NCI-H69 (cell line): ENCODE measurements around the gene ADAMTS7.
"Not testable (repeated sequence)": the region's sequence is repeated elsewhere in the genome, so short reads cannot be mapped to it uniquely, and the experiment has no call there.

Experiments
- DNase-seq: peaks from one replicate; lab custom pipeline; 2025; lab: John Stamatoyannopoulos, UW

Gene ADAMTS7

DNA sequence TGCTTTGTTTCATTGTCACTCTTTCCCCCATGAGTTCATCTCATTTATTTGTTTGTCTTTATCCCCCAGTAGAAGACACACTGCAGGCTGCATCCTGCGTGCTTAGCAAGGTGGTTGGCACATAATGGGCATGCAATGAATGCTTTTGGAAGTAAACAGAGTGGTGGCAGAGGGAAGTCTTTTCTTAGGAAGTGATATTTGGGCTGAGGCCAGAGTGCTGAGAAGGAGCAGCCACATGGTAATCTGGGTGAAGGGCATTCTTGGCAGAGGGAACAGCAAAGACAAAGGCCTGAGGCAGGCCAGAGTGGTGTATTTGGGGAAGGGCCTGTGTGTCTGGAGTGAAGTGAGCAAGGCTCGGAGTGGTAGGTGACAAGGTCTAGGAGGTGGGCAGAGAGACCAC, 17.7 kb upstream of the ADAMTS7 start:
- peak; percentile 15 for DNase-seq

DNA sequence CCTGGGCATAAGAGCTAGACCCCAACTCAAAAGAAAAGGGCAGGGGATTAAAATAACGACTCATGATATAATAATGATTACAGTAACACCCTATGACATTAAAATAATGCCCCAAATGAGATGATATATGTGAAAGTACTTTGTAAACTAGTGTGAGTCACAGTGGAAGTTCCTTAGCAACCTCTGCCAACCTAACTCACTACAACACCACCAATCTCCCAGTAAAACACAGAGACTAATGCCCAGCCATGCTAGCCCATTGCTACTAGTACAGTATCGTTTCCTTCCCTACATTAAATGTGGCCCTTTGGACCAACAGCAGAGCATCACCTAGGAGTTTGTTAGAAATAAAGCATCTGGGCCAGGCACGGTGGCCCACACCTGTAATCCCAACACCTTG, 11.2 kb upstream of the ADAMTS7 start:
- DNase-seq: no peak

DNA sequence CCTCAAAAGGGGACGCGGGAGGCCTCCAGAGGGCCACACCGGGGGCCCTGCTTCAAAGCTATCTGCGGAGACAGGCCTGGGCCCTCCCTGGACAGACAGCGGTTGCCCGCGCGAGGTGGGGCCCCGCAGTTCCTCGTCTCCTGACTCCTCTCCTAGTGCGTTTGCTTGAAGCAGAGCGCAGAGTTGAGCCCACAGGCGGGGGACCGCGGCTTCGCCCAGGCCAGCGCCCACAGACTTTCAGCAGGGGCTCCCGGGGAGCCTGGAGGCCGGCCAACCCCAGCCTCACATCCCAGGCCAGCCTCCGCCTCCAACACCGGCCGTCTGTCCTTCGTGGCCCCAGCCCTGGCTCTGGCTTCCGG, 540 bp upstream of the ADAMTS7 start:
- DNase-seq: no peak

DNA sequence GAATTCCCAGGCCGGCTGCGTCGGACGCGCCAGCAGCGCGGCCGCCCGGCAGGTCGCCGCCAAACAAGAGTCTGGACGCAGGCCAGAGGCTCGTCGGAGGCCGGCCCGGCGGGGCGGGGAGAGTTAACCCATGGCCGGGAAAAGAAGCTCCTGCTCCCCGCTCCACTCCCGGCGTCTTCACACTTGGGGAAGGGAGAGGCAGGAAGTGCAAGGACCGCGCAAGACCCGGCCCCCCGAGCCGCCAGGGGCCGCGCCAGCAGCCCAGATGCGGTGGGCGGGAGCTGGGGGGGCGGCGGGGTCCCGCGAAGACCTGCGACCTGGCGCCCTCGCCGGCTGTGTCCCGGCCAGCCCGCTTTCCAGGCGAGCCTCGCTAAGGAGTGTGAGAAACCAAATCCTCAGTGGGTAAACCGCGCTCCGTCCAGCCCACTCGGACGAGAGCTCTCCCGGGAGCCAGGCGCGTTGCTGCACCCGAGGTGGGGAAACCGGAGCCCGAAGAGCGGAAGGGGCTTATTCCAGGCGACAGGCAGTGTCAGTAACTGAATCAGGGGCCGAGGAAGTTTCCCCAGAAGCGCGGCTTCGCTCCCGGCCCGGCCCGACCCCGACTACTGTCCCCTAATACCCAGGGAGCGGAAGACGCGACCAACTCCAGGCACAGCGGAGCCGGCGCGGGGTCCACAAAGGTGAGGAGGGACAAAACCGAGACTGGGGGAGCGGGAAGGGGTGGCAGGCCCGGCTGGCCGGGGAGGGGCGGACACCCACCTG, 721 bp downstream of the ADAMTS7 start:
- DNase-seq: peak; percentile 56

DNA sequence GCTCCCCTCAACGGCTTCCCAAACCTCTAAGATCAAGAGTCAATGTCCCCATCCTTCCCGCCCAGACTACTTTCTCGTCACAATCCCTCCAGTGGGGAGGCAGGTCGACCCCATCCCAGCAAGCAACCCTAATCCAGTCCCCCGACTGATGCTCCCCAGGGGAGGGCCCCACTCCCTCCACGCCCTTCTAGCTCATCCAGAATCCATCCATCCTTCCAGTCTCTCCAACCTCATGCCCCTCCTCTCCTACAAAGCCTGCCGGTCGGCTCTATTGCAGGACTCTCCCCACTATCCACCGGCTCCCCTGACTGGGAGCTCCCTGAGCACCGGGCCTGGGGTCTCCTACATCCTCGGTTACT, 1.3 kb downstream of the ADAMTS7 start:
- DNase-seq: no peak

DNA sequence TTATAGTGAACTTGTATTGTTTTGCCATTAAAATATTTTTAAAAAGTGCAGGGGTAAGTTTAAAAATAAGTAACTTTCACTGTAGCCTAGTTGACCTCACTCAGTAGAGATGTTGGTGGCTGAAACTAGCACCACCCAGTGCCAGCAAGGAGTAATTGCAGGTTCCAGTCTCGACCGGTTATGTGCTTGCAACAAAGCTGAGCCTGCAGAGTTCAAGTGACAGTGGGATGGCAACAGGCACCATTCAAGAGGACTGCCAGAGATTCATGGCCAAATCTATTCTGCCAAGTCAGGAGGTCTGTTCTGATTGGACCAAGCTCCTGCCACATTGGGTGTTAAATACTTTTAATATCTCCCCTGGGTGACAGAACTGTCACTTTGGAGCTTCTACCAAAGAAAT, 2.7 kb downstream of the ADAMTS7 start:
- DNase-seq: peak; percentile 6

DNA sequence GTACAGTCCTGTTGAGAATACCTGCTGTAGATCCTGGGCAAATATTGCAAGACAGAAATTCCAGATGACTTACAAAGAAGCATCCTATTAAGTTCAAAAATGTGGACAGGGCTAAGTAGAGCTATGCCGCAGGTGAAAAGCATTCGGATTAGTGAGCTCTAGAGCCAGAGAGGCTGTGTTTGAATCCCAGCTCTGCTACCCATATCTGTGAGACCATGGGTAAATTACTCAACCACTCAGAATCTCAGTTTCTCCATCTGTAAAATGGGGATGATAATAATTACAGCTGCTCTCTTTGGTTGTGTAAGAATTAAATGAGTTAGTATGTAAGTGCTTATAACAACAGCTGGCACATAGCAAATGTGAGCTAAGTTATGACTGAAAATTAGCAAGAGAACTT, 3.9 kb downstream of the ADAMTS7 start:
- no peak for DNase-seq

DNA sequence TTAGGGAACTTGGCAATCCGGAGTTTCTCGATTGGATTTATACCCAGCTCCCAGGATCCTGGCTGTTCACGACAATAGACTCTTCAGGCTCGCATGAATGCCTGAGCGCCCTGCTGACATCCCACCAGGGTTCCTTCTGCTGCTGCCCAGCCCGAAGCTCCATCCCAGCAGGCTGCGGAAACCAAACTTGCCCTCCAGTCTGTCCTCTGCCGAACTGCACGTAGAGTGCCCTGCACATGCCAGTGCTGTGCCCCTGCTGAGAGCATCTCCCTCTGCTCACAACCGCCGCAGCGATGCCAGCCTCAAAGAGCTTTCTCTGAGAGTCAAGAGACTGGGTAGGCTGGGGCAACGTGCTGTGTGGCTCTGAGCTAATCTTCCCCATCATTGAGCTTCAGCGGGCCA, 6.9 kb downstream of the ADAMTS7 start:
- DNase-seq: peak; percentile 76

DNA sequence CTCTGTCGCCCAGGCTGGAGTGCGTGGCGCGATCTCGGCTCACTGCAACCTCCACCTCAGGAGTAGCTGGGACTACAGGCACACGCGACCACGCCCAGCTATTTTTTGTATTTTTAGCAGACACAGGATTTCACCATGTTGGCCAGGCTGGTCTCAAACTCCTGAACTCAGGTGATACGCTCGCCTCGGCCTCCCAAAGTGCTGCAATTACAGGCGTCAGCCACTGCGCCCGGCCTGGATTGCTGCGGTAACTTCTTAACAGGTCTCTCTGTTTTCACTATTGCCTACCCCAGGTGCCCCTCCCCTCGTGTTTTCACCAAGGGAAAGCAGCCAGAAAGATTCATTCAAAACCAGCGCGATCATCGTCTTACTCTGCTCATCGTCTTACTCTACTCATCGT, 10.5 kb downstream of the ADAMTS7 start:
- DNase-seq: no peak

DNA sequence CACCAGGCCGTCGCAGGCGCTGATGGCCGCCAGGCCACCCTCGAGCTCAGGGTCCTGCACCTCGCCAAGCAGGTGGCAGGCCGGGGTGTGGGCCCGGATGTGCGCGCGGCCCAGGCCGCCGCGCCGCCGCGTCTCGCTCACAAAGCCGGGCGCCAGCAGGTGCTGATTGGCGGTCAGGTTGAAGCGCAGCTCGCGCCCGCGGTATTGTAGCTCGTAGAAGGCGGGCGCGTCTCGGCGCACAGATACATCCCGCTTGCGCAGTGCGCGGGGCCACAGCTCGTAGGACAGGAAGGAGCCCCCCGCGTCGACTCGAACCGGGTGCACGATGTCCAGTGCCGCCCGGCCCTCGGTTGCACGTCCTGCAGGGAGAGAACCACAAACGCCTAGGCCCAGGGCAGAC, 11.1 kb downstream of the ADAMTS7 start:
- no peak for DNase-seq

DNA sequence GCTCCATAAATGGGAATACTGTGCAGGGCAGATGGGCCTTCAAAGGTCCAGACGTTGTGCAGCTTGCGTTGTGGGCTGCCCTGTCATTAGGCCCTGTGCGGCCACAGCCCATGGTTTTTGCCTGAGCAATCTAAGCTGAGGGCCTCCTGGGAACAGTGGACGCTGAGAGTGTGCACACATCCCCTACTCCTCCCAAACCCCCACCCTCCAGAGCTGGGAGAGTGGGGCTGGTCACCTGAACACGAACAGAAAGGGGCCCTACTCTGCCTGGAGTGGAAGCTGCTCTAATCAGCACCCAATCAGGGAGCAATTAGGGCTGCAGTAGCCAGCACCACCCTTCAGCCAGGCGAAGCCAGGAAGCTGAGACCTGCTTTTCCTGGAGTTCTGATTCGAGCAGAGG, 12.2 kb downstream of the ADAMTS7 start:
- DNase-seq: not testable (repeated sequence)

DNA sequence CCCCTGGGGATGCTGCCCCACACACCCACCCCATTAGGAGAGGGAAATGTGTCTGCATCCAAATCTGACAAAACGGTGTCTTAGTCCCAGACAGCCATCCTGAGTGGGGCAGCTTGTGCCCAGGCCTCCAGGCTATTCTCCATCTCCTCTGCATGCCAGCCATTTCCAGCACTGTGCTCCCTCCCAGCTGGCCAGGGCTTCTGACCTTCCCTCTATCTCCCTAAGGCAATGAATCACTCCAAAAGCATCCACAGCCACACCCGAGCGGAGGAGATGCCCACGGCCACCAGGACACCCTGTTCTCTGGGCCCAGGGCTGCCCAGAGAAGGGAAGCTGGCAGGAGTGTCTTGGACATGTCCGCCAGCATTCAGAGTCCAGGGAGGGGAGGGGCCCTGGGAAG, 12.9 kb downstream of the ADAMTS7 start:
- not testable (repeated sequence) for DNase-seq

DNA sequence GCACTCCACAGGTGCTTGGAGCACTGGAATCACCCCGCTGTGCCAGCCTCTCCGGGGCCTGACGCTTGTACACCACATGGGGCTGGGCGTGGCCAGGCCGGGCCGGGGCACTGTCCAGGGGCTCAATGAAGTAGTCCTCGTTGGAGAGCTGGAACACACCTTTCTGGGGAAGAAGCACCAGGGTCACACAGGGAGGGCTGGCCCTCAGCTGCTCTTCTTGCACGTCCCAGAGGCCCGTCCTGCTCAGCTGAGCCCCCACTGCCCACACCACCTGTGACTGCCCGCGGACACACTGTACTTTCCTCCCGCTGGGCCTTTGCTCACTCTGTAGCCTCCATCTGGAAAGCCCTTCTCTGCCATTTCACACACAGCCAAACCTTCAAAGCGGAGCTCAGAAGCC, 13.3 kb downstream of the ADAMTS7 start:
- no peak for DNase-seq

DNA sequence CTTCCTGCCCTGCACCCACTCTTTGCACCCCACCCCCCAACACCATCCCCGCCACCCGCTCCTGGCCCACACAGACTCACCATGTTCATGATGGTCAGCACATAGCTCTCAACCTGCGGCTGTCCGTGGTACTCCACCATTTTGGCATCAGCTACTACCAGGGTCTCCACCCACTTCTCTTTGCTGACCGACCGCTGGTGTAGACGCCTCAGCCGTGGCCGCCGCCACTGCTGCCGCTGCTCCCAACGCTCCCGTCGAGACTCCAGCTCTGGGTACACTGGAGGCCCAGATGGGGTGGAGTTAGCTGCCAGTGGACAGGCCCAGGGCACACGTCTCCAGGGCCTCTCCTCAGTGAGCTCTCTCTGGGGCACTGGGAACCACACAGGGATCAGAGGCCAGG, 14.8 kb downstream of the ADAMTS7 start:
- DNase-seq: no peak

DNA sequence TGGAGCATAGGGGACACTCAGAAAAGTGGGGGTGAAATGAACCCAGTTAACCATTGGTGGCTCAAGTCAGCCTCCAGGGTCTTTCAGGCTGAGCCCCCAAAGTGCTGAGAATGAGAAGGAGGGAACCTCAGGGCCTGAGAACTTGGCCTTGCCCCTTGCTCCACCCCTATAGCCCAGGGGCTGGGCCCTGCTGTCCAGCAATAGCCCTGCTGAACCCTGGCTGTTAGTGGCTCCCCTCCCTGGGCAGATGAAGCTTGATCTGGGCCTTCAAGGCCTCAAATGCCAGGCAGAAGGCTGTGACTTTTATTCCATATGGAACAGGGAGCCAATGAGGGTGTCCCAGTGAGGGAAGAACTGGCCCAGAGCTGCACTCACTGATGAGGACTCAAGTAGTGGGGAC, 16.2 kb downstream of the ADAMTS7 start:
- DNase-seq: no peak

DNA sequence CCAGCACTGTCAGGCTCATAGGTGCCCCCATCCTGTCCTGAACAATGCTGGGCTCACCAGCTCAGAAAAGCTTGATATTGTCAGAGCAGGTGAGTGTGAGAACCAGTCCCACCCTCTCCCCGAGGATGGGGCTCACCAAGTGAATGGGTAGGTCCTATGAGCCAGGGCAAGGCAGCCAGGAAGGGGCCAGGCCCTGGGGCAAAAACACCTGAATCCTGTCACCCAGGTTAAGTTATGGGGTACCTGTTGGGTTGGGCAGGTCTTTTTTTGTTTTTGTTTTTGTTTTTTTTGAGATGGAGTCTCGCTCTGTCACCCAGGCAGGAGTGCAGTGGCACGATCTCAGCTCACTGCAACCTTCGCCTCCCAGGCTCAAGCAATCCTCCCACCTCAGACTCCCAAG, 16.8 kb downstream of the ADAMTS7 start:
- DNase-seq: not testable (repeated sequence)

DNA sequence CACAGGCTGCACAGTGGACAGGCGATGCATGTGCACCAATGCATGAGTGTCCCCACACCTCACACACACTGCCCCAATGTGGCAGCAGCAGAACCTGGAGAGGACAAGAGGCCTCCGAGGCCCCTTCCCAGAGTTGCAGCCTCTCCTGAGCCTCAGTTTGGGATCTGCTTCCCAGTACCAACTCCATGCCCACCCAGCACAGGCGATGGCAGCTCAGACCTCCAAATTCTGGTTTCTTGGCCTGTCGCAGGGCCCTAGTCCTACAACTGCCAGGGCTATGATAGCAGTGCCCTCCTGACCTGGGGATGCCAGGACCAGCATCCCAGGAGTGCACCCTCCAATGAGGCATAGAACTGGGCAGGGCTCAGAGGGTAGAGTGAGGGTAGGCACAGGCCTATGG, 19.9 kb downstream of the ADAMTS7 start:
- no peak for DNase-seq

DNA sequence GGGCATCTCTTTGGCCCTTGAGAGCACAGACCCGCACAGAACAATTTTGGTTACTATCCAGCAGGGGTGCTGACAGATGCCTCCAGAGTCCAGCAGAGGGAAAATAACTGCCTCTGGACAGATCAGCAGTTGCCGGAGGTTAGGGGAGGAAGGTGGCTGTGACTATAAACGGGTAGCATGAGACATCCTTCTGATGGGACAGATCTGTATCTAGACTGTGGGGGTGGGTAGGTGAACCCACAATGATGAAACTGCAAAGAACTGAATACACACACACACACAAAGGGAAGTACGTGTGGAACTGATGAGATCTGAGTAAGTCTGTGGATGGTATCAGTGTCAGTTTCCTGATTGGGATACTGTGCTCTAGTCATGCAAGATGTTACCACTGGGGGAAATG, 21.2 kb downstream of the ADAMTS7 start:
- DNase-seq: no peak

DNA sequence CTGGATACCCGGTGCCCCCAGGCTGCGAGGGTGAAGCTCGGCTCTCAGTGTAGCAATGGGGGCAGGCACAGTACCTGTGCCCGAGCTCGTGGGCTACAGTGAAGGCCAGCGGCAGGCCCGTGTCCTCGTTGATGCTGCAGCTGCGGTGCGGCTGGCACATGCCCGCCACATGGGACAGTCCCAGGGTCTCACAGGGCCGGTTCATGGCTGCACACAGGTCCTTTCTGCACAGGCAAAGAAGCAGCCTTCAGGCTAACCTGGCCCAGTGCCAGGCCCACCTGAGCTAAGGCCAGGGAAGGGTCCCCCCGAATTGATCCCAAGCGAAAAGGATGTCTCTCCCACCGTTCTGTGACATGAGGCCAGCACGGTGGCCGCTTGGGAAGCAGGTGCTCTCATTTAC, 21.6 kb downstream of the ADAMTS7 start:
- no peak for DNase-seq

DNA sequence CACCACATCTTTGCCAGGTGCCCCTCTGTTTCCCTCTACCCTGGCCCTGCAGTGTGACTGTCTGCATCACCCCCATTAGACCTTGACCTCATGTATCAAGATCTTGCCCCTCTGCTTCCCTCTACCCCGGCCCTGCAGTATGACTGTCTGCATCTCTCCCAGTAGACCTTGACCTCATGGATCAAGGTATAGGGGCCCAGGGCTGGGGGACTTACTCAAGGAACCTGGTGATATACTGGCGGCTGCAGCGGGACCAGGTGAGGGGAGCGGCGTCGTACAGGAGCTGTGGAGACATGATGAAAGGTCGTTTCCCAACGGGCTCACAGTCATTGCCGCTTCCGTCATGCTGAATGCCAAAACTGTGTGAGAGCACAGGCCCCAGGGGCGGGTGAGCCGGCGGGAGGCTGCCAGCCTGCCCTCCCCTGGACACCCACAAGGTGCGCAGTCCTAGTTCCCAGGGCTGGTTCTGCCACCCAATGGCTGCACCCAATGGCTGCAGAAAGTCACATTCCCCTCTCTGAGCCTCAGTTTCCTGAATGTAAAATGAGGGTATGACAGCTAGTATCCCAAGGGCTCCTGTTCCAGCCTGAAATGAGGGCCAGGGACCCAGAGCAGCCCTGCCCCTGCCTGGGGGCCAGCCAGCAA, 23.1 kb downstream of the ADAMTS7 start:
- no peak for DNase-seq

DNA sequence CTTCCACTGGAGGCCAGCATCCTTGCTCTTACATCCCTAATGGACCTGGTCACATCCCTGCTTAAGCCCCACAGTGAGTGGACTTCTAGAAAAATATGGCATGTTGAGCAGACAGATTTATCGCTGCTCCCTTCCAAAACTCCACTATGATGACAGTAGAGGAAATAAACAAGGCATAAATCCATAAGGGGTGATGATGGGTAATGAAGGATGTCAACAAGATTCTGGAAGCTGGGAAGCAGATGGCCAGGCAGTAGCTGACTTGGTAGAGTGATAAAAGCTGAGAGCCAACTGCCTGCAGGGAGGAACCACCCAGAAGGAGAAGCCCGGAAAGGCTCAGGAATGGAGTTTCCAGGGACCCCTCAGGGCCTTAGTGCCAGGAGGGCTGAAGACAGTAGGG, 28.9 kb downstream of the ADAMTS7 start:
- not testable (repeated sequence) for DNase-seq

DNA sequence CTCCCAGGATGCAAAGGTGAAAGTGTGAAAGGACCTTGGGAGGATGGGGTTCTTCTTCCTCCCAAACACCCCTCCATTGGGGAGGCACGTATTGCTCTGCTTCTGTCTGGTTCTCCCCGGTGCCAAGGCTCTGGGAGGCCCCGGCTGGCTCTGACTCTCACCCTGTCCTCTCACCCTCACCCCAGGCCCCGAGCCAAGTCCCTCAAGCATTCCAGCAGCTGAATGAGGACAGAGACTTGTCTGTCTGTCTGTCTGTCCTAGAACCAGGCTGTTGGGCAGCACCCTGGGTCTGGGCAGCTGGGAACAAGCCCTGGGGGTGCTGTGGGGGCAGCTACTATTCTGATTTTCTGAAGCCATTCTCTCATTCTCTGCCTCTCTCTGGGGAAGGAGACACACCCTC, 29.9 kb downstream of the ADAMTS7 start:
- not testable (repeated sequence) for DNase-seq

DNA sequence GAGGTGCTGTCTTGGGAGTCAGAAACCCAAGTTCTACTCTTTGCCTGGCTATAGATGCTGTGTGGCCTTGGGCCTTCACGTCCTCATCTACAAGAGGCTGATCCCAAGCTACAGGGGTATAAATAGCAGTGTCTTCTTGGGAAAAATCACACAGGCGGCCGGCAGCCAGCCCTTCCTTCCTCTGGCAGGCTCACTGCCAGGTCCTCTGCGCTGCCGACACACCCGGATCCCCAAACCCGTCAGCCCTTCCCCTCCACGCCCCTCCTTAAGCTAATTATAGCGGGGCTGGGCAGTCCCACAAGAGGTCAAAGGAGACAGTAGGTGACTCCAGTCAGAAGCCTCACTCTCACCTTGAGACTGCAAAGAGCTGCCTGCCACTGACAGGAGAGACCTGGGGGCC, 31.3 kb downstream of the ADAMTS7 start:
- not testable (repeated sequence) for DNase-seq

DNA sequence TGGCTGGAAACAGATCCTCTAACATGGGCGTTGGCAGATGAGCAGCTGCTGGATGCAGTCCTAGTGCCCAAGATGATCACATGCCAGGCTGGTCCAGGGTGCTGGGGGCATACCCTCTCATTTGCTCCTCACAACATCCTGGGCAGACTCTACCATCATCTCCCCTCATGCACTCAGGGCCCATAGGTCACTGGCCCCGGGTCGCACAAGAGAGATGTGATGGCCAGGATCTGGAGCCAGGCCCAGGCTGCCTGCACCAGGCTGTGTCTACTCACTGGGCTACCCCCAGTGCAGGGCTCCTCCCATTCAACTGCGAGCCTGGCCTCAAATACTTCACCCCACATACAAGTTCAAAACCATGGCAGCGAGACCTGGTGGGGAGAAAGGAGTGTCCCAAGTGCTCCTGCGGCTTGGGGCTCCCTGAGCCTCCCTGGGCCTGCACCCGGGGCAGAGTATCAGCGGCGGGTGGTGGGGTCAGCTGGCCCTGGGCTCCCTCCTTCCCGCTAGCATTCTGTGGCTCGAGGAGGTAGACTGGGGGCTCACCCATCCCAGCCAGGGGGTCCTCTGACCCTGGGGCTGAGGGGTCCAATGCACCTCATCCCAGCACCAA, 32.0 kb downstream of the ADAMTS7 start:
- DNase-seq: not testable (repeated sequence)
